HL-60/S4 (cell line): Measurements from ENCODE around the gene XRN1.
"Not testable (repeated sequence)": the region's sequence is repeated elsewhere in the genome, so short reads cannot be mapped to it uniquely, and the experiment has no call there.

Experiments
- in situ Hi-C: fragments of 300-500 bp; cut with MboI; formaldehyde crosslinking; loops from 2 replicates; pipeline ENCODE4 v1.14.3; 2022; ENCODE audit warnings: low sequenced_read_pairs

XRN1 gene

DNA sequence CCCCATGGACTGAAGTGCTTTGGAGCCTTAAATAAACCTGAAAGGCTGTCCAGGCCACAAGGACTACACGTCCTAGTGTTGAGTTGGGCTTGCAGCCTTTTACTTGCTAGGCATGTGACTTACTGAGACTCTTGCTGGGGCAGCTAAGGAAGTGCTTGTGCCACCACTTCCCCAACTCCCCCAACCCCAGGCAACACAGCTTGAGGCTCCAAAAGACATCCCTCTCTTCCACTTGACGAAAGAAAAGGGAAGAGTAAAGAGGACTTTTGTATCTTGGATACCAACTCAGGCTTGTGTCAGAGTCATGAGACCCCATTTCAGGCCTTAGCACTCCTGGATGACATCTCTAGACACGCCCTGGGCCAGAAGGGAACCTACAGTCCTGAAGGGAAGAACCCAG, 109.8 kb downstream of the XRN1 start:
- in situ Hi-C loops, result no loop called here

DNA sequence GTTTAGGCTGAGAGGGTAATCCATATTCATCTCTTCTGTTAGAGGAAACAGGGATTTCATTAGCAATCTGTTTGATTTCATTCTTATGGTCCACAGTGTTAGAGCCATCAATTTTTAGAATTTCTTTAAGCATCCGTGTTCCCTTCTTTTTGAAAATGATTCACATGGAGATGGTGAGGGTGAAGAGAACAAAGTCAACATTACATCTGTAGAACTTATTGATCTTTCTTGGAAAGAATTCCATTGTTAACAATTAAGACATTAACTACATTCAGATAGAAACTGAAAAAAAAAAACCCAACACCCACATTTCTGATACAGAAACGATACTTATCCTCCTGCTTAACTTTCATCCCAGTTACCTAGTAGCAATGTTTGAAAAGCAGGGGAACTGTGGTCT, 115.4 kb downstream of the XRN1 start:
- in situ Hi-C loops, result no loop called here

DNA sequence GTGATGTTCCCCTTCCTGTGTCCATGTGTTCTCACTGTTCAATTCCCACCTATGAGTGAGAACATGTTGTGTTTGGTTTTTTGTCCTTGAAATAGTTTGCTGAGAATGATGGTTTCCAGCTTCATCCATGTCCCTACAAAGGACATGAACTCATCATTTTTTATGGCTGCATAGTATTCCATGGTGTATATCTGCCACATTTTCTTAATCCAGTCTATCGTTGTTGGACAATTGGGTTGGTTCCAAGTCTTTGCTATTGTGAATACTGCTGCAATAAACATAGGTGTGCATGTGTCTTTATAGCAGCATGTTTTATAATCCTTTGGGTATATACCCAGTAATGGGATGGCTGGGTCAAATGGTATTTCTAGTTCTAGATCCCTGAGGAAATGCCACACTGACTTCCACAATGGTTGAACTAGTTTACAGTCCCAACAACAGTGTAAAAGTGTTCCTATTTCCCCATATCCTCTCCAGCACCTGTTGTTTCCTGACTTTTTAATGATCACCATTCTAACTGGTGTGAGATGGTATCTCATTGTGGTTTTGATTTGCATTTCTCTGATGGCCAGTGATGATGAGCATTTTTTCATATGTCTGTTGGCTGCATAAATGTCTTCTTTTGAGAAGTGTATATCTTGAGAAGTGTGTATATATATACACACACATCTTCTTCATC, 123.4 kb downstream of the XRN1 start:
- in situ Hi-C loops, result not testable (repeated sequence)

DNA sequence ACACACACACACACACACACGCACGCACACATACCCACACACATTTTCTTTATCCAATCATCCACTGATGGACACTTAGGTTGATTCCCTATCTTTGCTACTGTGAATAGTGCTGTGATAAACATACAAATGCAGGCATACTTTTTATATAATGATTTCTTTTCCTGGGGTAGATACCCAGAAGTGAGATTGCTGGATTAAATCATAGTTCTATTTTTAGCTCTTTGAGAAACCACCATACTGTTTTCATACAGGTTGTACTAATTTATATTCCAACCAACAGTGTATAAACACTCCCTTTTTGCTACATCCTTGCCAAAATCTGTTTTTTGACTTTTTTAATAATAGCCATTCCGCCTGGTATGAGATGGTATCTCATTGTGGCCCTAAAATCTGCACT, 127.9 kb downstream of the XRN1 start:
- in situ Hi-C loops, result no loop called here

DNA sequence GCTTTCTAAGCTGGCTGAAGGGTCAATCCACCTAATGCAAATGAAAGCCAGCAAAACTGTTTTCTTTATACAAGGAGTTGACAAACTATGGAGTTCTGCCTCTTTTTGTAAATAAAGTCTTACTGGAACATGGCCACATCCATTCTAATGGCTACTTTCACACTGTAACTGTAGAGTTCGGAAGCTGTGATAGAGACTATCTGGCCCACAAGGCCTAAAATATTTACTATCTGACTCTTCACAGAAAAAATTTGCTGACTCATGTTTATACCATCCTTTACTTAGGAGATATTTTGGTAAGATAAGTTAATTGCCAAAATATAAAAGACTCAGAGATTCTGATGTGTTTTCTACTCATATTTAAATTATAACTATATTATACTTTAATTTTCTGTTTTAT, 128.7 kb downstream of the XRN1 start:
- in situ Hi-C loops, result no loop called here

DNA sequence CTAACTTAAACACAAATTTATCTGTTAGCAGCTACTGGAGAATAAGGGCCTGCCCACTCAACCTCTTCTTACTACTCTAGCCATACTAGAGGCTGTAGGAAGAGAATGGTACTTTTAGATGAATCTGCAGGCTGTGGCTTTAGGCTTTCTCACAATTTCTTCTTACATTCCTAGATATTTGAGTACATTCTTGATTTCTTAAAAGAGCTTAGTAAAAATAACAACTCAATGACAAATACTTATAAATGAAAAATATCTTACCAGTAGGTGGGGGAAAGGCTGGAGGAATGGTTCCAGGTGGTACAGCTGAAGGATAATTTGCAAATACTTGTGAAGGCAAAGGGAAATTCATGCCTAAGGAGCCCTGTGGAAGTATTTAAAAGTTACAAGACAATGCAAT, 129.5 kb downstream of the XRN1 start:
- in situ Hi-C loops, result no loop called here

DNA sequence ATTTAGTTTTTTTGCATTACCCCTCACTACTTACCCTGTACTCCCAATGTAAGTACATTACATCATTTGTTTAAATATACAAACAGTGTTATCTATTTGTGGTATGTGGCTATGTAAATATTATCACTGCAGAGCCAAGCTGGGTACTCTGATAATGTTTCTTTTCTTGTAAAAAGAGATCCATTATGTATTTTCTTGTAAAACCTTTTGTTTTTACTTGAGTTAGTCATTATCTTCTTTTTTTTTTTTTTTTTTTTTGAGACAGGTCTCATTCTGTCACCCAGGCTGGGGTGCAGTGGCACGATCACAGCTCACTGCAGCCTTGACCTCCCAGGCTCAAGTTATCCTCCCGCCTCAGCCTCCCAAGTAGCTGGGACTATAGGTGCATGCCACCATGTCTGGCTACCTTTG, 131.9 kb downstream of the XRN1 start:
- in situ Hi-C loops, result not testable (repeated sequence)

DNA sequence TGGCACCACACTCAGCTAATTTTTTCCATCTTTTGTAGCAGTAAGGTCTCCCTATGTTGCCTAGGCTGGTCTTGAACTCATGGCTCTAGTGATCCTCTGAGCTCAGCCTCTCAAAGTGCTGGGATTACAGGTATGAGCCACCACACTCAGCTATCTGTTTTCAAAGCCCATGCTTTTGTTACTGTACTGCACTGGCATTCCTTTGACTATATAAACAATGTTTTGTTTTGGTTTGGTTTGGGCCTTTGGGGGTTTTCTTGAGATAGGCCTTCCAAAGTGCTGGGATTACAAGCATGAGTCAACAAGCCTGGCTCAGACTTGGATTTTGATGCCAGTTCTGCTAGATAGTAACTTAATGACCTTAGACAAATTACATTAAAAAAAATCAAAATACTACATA, 132.8 kb downstream of the XRN1 start:
- in situ Hi-C loops, result no loop called here

DNA sequence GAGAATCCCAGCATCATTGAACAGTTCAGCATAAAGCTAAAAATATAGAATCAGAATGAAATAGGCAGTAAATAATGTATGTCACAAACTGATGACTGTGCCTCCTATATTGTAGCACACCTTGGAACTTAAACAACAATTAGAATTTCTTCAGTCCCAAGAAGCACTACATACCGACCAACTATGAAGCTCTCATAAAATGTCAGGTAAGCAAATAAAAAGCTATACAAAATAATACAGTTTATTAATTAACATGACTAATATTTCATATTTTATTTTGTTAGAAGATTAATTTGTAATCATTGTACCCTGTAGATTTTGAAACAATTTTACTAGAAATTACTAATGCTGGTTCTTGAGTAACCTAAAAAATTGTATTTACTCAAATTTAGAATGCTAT, 137.4 kb downstream of the XRN1 start:
- in situ Hi-C loops, result no loop called here

DNA sequence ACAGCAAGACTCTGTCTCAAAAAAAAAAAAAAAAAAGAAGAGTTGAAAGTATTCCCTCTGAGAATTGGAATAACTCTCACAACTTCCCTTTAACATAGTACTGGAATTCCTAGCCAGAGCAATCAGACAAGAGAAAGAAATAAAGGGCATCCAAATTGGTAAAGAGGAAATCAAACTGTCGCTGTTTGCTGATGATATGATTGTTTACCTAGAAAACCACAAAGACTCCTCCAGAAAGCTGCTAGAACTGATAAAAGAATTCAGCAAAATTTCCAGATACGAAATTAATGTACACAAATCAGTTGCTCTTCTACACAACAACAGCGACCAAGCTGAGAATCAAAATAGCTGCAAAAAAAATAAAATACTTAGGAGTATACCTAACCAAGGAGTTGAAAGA, 145.0 kb downstream of the XRN1 start:
- in situ Hi-C loops, result not testable (repeated sequence)

DNA sequence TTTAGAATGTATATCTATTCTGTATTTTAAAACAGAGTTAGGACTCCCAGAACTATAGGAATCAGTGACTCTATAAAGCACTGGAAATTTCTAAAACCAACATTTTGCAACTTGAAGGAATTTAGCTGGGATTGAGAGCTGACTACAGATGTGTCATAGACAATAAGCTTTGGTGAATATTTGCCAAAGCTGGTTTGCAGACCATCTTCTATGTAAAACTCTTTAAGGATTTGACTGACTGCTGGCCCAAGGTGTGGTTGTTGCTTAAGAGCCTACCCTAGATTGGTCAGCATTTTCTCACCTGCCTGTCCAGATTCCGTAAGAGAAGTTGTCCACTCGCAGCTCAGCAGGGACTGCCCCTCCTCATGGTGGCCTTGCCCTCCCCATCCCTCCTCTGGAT, 149.2 kb downstream of the XRN1 start:
- in situ Hi-C loops, result loop anchor here (25.0 kb wide), 1 partner anchor 836 kb away; no protein-coding TSS in a partner anchor

DNA sequence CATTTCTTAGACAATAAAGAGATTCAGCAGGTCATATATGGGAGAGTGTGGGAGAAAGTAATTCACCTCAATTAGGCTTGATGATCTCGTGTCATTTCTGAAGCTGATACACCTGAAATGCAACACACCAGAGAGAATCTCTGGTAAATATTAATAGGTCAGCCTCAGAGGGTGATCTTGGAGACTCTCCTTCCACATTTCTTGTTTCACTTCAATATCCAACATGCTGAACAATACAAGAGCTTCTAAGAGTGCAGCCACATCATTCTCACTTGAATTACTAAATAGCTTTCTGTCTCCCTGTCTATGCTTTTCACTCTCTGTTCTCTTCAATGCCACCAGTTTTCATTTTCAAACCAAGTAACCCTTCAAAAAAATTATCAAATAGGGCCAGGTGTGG, 151.3 kb downstream of the XRN1 start:
- in situ Hi-C loops, result loop anchor here (25.0 kb wide), 1 partner anchor 834 kb away; no protein-coding TSS in a partner anchor

DNA sequence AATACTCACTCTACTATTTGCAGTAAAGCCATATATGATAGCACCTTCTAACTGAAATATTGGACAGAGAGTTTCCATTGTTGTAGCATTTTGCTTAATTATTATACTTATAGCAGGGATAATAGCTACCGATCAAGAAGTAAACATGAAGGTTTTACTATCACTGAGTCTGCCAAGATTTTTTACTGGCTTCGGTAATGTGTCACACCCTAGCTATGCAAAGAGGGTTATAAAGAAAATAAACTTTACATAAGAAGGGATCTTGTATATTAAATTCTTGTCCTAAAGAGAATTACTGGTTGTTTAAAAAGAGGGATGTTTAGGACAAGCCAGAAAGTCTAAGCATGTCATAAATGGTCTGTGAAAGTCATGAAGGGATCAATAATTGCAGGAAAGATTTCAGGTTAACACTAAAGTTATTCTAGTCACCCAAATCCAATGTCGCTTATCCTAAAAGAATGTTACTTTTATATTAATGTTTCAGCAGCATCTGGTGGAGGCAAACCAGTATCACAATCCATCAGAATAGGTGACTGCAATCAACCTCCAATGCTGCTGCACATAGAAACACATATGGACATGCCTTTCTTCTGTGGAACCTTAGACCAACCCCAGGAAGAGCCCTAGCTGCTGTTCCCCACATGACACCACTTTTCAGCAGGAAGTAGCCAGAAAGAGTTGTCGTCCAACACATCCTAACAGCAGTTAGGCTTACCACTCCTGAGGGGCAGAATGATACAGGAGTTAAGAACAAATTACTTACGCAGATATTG, 159.8 kb downstream of the XRN1 start:
- in situ Hi-C loops, result loop anchor here (25.0 kb wide), 1 partner anchor 826 kb away; no protein-coding TSS in a partner anchor

DNA sequence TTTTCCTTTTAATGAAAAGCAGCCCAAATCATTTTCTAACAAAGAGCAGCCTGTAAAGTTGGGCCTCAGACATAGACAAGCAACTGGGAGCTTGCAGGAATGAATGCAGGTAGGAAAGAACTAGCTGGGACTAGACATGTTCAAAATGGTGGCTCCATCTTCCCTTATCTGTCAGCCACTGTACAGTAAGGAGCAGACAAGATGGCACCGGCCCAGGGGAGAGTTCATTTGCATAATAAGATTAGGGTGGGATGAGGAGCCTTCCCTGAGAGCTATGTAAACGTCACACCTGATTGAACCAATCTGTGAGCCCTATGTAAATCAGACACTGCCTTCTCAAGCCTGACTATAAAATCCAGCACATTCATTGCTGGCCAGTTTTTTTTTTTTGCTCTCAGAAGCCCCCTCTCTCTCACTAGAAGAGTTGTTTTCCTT, 162.7 kb downstream of the XRN1 start:
- in situ Hi-C loops, result loop anchor here (25.0 kb wide), 1 partner anchor 823 kb away; no protein-coding TSS in a partner anchor

DNA sequence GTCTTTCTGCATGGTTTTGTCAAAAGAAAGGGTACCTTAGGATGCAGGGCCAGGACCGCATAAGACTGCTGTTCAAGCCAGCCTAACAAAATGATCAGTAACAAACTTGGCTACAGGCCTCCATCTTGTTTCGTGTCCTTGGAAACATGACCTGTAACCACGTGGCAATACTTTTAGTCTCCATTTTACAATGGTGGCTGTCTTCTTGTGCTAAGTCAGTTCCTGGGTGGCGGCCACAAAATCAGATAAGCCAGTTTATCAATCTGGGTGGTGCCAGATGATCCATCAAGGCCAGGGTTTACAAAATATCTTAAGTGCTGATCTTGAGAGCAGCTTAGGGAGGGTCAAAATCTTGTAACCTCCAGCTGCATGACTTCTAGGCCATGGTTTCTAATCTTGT, 165.3 kb downstream of the XRN1 start:
- in situ Hi-C loops, result loop anchor here (5.0 to 25.0 kb wide), 2 partner anchors 165 to 820 kb away; no protein-coding TSS in a partner anchor

DNA sequence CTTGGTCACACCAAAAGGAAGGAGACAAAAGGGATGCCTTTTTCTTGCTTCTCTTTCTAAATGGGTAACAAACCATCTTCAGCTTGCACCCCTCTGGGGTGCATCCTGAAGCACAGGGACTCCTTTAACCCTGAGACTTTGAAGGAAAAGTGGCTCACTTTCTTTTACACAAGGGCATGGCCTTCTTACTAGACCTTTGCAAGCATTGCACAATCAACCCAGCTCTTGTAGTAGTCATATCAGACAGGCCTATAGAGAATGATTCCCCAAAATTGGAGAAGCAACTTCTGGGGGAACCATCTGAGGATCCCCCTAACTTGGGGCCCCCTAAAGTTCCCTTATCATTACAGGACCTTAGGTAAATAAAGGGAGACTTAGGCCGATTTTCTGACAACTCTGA, 166.4 kb downstream of the XRN1 start:
- in situ Hi-C loops, result loop anchor here (5.0 to 25.0 kb wide), 2 partner anchors 164 to 819 kb away; no protein-coding TSS in a partner anchor

DNA sequence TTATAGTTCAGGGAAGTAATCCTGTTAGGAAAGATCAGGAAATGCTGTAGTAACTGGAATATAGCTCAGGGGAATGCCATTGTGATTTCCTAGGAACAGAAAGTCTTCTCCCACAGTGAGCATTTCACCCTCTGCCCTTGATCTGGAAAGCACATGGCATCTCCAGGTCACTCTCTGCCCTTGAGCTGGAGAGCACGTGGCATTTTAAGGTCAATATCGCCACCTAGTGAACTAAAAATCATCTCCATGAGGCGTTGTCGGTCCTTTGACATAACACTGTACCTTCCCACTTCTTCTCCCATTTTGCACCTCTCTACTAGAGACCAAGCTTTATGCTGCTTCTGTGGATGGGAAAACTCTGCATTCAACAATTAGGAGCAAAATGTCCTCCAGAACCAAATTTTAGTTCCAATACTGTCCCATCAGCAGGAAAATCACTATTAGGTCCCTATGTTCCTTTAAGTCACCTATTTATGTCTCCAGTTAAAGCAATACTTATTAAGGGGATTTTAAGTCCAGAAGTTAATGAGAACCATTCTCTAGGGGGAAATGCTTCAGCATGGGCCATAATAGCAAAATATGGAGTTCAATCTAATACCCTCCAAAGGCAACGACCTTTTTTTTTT, 167.8 kb downstream of the XRN1 start:
- in situ Hi-C loops, result loop anchor here (5.0 to 25.0 kb wide), 3 partner anchors 163 to 818 kb away; no protein-coding TSS in a partner anchor

DNA sequence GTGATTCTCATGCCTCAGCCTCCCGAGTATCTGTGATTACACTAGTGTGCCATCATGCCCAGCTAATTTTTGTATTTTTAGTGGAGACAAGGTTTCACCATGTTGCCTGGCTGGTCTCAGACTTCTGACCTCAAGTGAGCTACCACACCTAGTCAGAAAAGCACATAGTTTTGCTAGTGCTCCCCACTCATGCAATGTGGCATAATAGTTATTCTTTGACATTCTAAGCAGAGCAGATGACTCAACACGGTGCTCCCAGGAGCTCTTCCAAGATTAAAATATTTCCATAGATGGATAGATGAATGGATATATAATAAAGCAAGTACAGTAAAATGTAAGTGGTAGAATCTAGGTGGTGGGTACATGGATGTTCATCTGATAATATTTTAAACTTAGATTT, 169.4 kb downstream of the XRN1 start:
- in situ Hi-C loops, result loop anchor here (10.0 to 25.0 kb wide), 2 partner anchors 314 to 816 kb away; no protein-coding TSS in a partner anchor

DNA sequence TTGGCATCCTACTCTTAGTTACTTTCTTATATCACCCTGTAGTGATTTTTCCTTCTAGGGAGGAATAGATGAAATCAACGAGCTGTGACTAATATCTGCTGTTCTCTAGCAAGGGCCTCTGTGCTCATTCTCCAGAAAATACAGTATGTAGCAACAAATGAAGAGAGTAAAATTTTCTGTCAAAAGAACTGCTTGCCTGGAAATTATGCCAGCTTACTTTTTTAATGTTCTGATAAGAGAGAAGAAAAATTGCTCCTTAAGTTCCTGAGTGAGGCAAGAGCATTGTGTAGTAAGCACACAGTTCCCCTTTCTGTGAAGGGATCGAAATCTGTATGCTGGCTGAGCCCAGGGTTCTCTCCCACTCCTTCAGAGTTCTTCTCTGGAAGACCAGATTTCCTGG, 171.1 kb downstream of the XRN1 start:
- in situ Hi-C loops, result loop anchor here (10.0 to 25.0 kb wide), 2 partner anchors 312 to 814 kb away; no protein-coding TSS in a partner anchor

DNA sequence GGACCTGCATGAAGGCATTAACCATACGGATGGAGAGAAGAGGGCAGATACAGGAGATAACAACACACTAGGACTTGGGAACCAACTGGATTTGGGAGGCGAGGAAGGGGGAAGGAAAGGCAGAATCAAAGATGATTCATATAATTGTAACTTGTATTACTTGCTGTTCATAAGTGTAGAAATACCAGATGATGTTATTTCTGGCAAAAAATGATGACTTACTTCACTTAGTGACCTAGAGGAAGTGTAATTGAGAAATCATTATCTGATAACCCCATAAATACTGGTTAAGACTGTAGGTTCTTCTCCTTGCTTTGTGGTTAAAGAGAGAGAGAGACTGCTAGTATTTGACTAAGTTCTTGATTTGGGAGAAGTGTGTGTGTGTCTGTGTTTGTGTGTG, 172.0 kb downstream of the XRN1 start:
- in situ Hi-C loops, result loop anchor here (10.0 to 25.0 kb wide), 2 partner anchors 311 to 814 kb away; no protein-coding TSS in a partner anchor

DNA sequence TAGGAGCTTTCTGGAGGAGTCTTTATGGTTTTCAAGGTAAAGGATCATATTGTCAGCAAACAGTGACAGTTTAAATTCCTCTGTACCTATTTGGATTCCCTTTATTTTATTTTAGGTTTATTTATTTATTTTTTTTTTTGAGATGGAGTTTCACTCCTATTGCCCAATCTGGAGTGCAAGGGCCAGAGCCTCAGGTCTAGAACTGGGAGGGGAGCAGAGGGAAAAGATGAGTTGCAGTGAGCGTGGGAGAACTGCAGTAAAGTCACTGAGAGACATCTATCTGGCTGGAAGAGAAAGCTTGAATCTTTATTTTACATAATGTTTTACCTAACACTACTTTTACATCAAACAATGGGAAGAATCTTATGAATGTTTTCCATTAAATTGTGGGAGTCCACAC, 172.9 kb downstream of the XRN1 start:
- in situ Hi-C loops, result loop anchor here (10.0 to 25.0 kb wide), 2 partner anchors 310 to 813 kb away; no protein-coding TSS in a partner anchor
